Stimulated activated CD8-positive, alpha-beta memory T cell treated with anti-CD3 and anti-CD28 coated beads, Interleukin-12 subunit alpha, Interleukin-12 subunit beta, amount 100 ng/mL, for 24 hours (primary cell): ENCODE results near the gene GRAMD4.
"Not testable (repeated sequence)": the region's sequence is repeated elsewhere in the genome, so short reads cannot be mapped to it uniquely, and the experiment has no call there.

Source experiments
- DNase-seq: peaks from one replicate; pipeline ENCODE4 v3.0.0-alpha.2; 2020; ENCODE audit errors: extremely low read depth

Gene GRAMD4

DNA sequence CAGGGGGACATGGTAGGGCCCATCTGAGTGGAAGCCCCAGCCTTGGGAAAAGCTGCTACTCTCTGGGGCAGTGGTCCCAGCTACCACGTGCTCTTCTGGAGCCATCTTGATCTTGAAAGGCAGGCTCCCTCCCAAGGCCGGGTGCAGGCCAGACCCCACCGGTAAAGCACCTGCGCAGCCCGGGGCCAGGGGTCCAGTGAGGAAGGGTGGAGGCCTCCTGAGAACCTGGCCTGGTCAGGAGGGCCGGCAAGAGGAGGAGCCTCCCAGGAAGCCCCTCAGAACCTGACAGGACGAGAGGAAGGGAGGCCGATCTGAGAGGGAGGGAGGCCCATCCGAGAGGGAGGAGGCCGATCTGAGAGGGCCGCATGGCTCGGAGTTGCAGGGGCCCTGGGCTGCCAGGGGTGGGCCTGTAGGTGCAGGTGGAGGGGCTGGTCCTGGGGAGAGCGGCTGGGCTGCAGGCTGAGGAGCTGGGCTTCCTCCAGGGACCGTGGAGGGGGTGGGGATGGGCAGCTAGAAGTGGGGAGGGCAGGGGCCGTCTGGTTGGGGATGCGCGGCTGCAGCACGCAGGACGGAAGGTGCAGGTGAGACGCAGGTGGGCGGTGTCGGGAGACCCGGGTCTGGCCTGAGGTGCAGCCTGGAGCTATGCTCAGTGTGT is 529 bp downstream of the GRAMD4 start:
- no peak for DNase-seq

GRCh38 chr22:46621243-46621930 is 1.2 kb downstream of the GRAMD4 start:
- not testable (repeated sequence) for DNase-seq

GRCh38 chr22:46622081-46622521 is 1.9 kb downstream of the GRAMD4 start:
- DNase-seq = no peak

- no peak for DNase-seq
These were observed 5.1 kb downstream of the GRAMD4 start for GRCh38 chr22:46625113-46625842.

DNA sequence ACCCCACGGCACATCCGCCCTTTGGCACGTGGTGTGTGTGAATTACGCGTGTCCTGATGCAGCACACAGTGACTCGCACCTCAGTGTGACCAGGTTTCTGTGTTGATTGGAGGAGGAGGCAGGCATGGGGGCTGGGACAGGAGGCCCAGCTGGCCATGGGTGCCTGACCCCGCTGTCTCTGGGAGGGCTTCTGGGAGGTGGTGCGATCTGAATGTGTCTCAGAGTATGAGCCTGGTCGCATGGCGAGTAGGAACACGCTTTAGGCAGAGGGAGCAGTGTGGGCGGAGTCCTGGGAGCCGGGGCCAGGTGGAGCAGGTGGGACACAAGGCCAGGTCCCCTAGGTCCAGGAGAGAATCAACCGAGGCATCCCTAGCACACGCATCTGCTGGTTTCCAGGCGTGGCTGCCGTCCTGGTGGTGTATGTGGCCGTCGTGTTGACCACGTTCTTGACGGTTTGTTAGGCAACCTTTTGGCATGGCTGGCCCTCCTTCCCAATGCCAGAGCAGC is 5.7 kb downstream of the GRAMD4 start:
- DNase-seq = no peak

GRCh38 chr22:46626356-46626755 is 6.2 kb downstream of the GRAMD4 start:
- no peak for DNase-seq

GRCh38 chr22:46626911-46627805 is 7.0 kb downstream of the GRAMD4 start:
- DNase-seq = no peak

- no peak for DNase-seq
These were observed 7.8 kb downstream of the GRAMD4 start for GRCh38 chr22:46627806-46628482.

DNA sequence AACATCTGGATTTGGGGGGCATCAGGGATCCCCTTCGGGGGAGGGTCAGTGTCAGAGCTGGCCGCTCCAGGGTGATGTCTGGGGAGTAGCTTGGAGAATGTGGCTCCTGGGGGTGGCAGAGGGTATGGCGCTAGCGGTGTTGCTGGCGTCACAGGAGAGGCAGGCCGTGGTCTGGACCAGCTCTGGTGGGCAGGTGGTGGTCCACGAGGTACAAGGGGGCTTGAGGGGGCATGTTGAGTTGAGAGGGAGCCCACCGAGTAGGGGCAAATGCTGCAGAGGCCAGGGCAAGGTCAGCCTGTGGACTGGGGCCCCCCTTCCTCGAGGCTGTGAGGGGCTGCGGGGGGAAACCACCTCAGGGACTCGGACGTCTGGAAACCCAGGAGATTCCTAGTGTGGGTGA is 8.6 kb downstream of the GRAMD4 start:
- no peak for DNase-seq

- no peak for DNase-seq
These were observed 9.1 kb downstream of the GRAMD4 start for GRCh38 chr22:46629291-46629690.

GRCh38 chr22:46631113-46631512 is 10.9 kb downstream of the GRAMD4 start:
- DNase-seq = no peak

- DNase-seq = no peak
These were observed 12.6 kb downstream of the GRAMD4 start for GRCh38 chr22:46632646-46633249.

GRCh38 chr22:46633334-46633890 is 13.2 kb downstream of the GRAMD4 start:
- no peak for DNase-seq

DNA sequence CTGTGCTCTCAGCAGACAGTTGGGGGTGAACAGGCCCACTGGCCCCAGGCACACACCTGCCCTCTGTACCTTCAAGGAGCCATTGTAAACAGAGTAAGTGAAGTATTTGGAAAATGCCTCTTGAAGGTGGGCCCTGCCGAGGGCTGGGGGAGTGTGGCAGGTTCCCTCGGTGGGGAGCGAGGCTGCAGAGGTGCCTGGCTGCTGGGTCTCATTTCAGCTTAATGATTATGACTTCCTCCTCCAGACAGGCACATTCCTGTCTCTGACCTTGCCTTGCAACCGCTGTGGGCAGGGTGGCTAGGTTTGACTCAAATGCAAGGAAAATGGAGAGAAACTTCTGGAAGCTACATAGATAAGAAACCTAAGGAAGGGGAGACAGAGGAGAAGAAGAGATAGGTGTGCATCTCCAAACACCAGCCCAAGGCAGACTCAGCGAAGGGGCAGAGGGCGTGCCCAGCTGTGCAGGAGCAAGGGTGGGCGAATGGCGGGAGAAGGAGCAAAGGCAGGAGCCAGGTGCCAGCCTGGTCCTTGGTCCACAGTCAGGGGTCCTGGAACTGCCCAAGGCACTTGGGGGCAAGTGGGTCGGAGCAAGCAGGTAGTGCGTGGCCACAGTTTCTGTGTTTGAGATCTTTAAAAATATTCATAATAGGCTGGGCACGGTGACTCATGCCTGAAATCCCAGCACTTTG is 14.0 kb downstream of the GRAMD4 start:
- no peak for DNase-seq

DNA sequence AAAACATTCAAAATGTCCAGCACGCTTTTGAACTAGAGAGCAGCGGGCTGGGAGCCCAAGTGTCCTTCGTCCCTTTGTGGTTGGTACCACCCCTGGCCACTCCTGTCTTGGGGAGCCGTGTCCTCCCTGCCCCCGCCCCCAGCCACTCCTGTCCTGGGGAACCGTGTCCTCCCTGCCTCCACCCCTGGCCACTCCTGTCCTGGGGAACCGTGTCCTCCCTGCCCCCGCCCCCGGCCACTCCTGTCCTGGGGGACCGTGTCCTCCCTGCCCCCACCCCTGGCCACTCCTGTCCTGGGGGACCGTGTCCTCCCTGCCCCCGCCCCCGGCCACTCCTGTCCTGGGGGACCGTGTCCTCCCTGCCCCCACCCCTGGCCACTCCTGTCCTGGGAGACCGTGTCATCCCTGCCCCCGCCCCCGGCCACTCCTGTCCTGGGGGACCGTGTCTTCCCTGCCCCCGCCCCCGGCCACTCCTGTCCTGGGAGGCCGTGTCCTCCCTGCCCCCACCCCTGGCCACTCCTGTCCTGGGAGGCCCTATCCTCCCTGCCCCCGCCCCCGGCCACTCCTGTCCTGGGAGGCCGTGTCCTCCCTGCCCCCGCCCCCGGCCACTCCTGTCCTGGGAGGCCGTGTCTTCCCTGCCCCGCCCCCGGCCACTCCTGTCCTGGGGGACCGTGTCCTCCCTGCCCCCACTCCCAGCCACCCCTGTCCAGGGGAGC is 14.9 kb downstream of the GRAMD4 start:
- not testable (repeated sequence) for DNase-seq

GRCh38 chr22:46635756-46636155 is 15.6 kb downstream of the GRAMD4 start:
- no peak for DNase-seq

- no peak for DNase-seq
These were observed 16.2 kb downstream of the GRAMD4 start for GRCh38 chr22:46636221-46637002.
